TTC549 (cell line): ENCODE results near the gene HK1.
"Not testable (repeated sequence)": the region's sequence is repeated elsewhere in the genome, so short reads cannot be mapped to it uniquely, and the experiment has no call there.

Experiments
- FAIRE-seq: peaks from 2 replicates; lab custom pipeline; 2012; peaks lifted over from hg19 to GRCh38; lab: Jason Lieb, UNC

Gene HK1

GRCh38 chr10:69259547-69260243, 18.6 kb upstream of the HK1 start:
- FAIRE-seq, result no peak

- no peak for FAIRE-seq
Observed at GRCh38 chr10:69261184-69261583, 17.1 kb upstream of the HK1 start.

GRCh38 chr10:69262292-69262751, 16.0 kb upstream of the HK1 start:
- no peak for FAIRE-seq

- FAIRE-seq, result no peak
Observed at GRCh38 chr10:69265521-69265920, 12.8 kb upstream of the HK1 start.

- FAIRE-seq, result no peak
Observed at GRCh38 chr10:69268761-69269416, 9.4 kb upstream of the HK1 start.

GRCh38 chr10:69269761-69270160, 8.5 kb upstream of the HK1 start:
- FAIRE-seq, result no peak

GRCh38 chr10:69270990-69271389, 7.3 kb upstream of the HK1 start:
- no peak for FAIRE-seq

GRCh38 chr10:69272624-69273023, 5.7 kb upstream of the HK1 start:
- no peak for FAIRE-seq

- no peak for FAIRE-seq
Observed at GRCh38 chr10:69275444-69275843, 2.9 kb upstream of the HK1 start.

GRCh38 chr10:69276503-69276902, 1.8 kb upstream of the HK1 start:
- peak; percentile 74 for FAIRE-seq

GRCh38 chr10:69279110-69279509, 814 bp downstream of the HK1 start:
- FAIRE-seq, result no peak

GRCh38 chr10:69281507-69282413, 3.5 kb downstream of the HK1 start:
- FAIRE-seq, result no peak

- FAIRE-seq, result not testable (repeated sequence)
Observed at GRCh38 chr10:69284402-69284801, 6.1 kb downstream of the HK1 start.

GRCh38 chr10:69285699-69286098, 7.4 kb downstream of the HK1 start:
- FAIRE-seq, result no peak

GRCh38 chr10:69287181-69287580, 8.9 kb downstream of the HK1 start:
- FAIRE-seq, result no peak

- FAIRE-seq, result no peak
Observed at GRCh38 chr10:69290993-69291392, 12.7 kb downstream of the HK1 start.

- FAIRE-seq, result no peak
Observed at GRCh38 chr10:69292459-69292858, 14.2 kb downstream of the HK1 start.

- FAIRE-seq, result no peak
Observed at GRCh38 chr10:69295027-69295636, 16.8 kb downstream of the HK1 start.

GRCh38 chr10:69303632-69304051, 25.3 kb downstream of the HK1 start:
- no peak for FAIRE-seq

GRCh38 chr10:69306421-69306820, 28.1 kb downstream of the HK1 start:
- no peak for FAIRE-seq

GRCh38 chr10:69307434-69307833, 29.1 kb downstream of the HK1 start:
- FAIRE-seq, result no peak

- not testable (repeated sequence) for FAIRE-seq
Observed at GRCh38 chr10:69308304-69308703, 30.0 kb downstream of the HK1 start.
